HG02678 (cell line): ENCODE data around the gene OLFM2.

ENCODE experiments used
- ATAC-seq: cut with Tn5 transposase; IDR thresholded peaks from one replicate; pipeline ENCODE4 v1.9.1; 2021; ENCODE audit warnings: mild to moderate bottlenecking, moderate library complexity; ENCODE audit not compliant: unreplicated experiment

Gene OLFM2

GRCh38 chr19:9910625-9911024 is 25.7 kb downstream of the OLFM2 start:
- no peak for ATAC-seq

DNA sequence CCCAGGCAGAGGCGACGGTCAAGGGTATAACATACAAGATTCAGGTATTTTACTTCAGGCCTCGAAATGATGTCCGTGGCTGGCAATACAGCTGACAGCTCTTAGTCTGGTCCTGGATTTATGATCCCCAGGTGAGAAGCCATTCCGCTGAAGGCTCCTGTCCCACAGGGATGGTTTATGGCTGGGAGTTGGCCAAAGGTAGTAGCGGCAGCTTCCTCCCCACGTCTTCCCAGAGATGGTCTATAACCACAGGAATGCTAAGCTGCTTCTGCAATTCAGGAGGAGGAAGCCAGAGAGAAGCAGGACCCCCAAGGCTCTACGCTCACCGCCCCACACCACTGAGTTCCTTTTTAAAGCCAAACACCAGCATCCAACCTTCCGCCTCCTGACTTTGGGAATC is 27.1 kb downstream of the OLFM2 start:
- no peak for ATAC-seq

GRCh38 chr19:9906475-9907087 is 29.7 kb downstream of the OLFM2 start:
- no peak for ATAC-seq

DNA sequence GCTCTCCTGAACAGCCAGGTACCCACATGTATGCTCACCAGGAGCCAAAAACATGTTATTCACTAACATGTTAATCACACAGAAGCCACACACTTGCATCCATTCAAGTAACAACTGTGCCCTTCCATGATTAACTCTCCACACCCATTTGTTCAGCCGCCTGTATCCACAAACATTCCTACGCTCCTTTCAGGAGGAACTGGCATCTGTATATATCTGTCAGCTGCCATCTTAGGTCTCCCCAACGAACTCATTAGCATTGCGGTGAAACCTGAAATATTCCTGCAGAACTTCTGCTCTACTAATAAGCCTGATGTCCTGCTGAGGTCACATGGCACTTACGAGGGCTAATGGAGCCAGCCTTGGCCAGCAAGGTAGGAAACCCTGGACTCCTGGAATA is 33.0 kb downstream of the OLFM2 start:
- no peak for ATAC-seq

DNA sequence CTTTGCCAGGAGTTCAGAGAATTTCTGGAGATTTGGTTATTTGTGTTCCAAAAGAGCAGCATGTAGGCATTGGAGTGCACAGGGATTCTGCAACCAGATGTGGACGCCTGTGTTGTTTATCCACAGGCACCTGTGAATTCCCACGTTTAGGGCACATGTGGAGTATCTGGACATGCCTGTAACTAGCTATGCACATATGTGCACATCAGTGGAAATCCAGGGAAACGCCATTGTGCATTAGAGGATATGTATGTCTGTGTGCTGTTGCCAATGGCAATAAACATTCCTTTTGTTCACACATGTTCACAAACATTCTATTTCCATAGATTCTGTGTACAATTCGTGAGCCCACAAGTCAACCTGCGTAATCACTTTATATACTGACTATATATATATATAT is 34.7 kb downstream of the OLFM2 start:
- no peak for ATAC-seq

DNA sequence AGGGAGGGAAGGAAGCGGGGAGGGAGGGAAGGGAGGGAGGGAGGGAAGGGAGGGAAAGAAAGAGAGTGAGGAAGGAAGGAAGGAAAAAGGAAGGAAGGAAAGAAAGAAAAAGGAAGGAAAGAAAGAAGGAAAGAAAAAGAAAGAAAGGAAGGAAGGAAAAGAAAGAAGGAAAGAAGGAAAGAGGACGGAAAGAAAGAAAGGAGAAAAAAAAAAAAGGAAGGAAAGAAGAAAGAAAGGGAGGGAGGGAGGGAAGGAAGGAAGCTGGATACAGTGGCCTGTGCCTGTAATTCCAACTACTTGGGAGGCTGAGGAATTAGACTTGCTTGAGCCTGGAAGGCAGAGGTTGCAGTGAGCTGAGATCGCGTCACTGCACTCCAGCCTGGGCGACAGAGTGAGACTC is 35.3 kb downstream of the OLFM2 start:
- no peak for ATAC-seq

DNA sequence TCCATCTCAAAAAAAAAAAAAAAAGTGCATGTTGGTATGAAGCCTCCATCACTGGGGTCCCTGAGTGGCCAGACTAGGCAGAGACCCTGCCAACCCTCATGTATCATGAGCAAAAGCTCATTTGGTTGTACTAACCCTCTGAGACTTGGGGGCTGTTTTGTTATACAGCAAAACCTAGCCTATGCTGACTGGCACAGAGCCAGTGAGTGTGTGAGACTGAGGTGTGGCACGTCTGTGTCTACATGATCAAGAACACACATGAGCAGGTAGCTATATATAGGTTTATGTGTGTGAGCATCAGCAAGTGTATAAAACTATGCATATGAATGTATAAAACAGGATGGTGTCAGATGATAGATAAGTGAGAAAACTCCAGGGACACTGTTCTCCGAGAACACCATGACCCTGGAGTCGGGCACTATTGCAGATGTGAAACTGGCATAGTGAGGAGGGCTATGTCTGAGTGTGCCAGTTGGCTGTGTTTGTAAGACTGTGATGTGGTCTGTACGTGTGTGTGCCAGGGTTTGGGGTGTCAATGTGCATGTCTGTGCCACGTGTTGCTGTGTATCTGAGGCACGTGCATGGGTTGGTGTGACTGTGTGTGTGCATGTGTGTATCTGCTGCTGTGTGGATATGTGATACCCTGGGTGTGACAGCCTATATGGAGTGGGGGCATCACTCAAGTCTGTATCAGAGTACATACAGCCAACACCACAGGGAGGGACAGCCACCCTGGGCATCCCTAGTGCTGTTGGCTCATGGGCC is 44.5 kb downstream of the OLFM2 start:
- ATAC-seq: no peak

DNA sequence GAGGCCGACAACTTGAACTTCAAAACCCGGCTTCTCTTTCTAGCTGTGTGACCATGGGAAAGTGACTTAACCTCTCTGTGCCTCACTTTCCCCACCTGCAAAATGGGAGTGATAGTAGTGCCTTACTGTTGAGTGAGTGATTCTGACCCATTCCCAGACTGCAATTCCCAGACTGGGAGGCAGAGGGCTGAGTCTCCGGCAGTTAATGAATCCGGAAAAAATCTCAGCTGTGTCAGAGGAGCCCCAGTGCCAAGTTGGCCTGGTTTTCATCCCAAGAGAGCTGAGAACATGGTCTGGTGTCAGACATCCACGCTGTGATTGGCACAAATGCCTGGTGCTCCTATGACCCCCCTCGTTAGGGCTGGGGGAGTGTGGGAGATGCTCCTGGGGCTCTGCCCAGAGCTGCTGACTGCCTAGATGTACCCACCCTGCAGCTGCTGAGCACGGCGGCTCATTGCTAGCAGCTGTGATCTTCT is 51.2 kb downstream of the OLFM2 start:
- ATAC-seq: no peak

GRCh38 chr19:9883764-9884163 is 52.6 kb downstream of the OLFM2 start:
- no peak for ATAC-seq

DNA sequence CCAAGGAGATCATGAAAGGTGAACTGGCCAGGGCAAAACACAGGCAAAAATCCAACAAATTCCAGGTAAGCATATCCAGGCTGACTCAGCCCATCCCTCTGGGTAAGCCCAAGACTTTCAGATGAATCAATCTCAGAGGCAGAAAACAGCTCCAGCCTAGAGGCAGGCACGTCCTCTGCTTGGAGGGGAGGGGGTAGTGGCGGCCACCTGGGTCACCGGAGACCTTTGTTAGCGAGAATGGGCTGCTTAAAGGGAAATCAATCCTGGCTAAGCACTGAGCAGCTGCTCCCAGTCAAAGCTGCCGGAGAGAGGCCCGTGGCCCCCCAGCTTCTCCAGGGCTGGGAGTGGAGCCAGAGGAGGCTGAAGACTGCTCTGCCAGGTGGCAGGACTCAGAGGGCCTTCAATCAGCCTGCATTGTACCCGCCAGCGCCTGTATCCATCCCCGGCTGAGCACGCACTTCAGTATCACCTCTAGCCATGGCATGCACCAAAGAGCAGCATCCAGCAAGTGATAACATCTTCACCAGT is 53.0 kb downstream of the OLFM2 start:
- ATAC-seq: no peak

DNA sequence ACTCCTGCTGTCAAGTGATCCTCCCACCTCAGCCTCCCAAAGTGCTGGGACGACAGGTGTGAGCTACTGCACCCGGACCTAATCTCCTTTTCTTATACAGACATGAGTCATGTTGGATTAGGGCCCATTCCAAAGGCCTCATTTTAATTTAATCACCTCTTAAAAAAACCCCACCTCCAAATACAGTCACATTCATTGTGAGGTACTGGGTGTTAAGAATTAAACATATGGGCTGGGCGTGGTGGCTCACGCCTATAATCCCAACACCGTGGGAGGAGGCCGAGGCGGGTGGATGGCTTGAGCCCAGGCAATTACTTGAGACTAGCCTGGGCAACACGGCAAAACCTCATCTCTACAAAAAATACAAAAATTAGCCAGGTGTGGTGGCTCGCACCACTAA is 54.6 kb downstream of the OLFM2 start:
- ATAC-seq: no peak

- ATAC-seq: no peak
Measured at GRCh38 chr19:9878511-9879196, 57.7 kb downstream of the OLFM2 start.

- ATAC-seq: no peak
Measured at GRCh38 chr19:9877780-9878510, 58.4 kb downstream of the OLFM2 start.

DNA sequence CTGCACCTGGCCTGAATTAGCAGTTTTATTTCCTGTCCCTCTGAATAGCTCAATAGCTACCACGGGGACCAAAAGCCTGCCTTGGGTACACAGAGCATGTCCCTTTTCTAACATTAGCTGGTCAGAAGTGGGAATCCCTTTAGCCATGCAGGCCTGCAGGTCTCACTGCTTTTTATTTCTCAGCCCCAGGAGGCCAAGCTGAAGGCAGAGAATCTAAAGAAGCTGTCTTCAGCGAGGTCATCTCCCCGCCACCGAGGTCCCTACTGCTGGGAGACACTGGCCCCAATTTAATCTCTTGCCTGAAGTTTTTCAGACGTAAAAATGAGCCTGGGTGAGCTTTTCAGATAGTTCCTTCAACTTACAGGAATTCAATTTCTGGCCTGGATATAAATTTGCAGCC is 60.5 kb downstream of the OLFM2 start:
- ATAC-seq: no peak

DNA sequence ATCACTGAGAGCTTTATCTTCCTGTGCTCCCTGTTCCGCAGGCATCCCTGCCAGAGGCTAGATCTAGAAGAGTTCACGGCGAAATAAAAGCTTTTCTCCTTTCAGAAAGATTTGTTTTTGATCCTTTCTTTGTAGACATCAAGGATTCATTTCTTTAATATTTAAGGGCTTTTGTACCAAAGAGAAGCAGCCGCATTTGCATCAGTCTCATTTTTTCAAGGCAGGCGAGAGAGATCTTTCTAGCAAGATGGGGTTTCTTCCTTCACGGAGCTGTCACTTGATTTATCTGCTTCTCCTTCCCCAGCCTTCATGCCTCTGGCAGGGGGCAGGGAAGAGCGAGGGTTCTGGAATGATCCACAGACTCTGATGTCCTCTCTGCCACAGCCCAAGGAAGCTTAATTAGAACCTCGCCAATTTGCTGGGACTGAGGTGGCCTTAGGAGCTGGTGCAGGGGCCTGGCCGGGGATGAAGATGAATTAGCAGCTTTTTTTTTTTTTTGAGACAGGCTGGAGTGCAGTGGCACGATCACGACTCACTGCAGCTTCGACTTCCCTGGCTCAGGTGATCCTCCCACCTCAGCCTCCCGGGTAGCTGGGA is 61.2 kb downstream of the OLFM2 start:
- no peak for ATAC-seq

DNA sequence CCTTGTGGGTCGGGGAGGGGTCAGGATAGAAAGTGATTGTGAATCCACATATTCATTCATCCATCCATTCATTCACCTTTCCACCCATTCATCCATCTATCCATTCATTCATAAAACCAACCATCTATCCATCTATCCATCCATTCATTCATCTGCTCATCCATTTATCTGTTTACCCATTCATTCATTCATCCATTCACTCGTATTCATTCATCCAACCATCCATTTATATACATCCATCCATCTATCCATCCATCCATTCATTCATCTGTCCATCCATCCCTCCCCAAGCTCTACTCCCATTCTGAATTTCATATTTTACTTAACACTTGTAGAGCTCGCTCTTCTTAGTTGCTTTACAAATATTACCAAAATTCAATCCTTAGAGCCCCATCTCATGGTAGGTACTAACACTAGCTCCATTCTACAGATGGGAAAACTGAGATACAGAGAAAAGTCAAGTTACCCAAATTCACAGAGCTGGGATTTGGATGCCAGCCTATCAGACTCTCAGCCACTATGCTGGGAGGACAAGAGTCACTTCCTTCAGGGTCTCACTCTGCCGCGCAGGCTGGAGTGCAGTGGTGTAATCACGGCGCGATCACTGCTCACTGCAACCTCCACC is 63.6 kb downstream of the OLFM2 start:
- ATAC-seq: no peak

DNA sequence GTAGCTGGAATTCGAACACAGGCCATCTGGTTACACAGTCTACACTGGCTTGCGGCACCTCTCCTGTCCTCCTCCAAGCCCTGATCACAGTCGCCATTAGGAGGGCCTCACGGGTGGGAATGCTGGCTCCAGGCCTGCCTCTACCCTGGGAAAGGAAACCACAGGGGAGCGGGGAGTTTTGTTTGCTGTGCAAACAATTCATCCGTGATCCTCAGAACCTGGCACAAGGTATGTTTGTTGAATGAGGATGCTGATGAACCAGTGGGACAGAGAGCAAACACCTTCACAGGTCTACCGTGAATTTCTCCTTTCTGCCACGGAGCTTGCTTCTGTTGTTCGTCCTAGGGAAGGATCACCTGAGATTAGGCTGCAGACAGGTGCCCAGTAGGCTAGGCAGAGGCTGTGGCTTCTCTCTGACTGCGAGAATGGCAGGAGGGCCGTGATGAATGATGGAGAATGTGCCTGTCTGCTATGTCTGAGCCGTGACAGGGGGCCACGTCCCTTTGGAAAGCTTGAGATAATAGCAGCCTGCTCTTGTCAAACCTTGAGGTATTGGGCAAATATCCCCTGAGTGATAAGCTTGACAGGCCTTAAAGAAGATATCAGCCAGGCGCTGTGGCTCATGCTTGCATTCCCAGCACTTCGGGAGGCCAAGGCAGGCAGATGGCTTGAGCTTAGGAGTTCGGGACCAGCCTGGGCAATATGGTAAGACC is 64.5 kb downstream of the OLFM2 start:
- no peak for ATAC-seq

- no peak for ATAC-seq
Measured at GRCh38 chr19:9868983-9869617, 67.2 kb downstream of the OLFM2 start.
